Measurements from ENCODE around the gene ADAM20. TPM values are rescaled to one million over a fixed set of nuclear protein-coding genes. Genes with fewer than 3 reads are reported as not detected.
"Not testable (repeated sequence)": the region's sequence is repeated elsewhere in the genome, so short reads cannot be mapped to it uniquely, and the experiment has no call there.

The ADAM20 gene
- total and polyA plus RNA-seq, 2 donors = 2.7 TPM; not detected in 1

- no peaks in the 10 kb centered on the region for H3K4me1 ChIP-seq (ENCODE audit: insufficient read depth)
- 63% methylated on average over 4 of the region's 4 CpGs for WGBS
- no peak overlapping the region for H3K4me3 ChIP-seq (ENCODE audit: low read depth, low read length)
- no peaks in the 10 kb centered on the region for H3K36me3 ChIP-seq (ENCODE audit: insufficient read depth)
- DNase-seq (ENCODE audit: extremely low spot score) = no peak
- H3K27ac ChIP-seq (ENCODE audit: low read depth) = no peak overlapping the region
Observed at GRCh38 chr14:70514168-70515069, 20.4 kb downstream of the ADAM20 start.

- Histone ChIP-seq H3K4me1 (ENCODE audit: insufficient read depth) (no peaks in the 10 kb centered on the region), H3K36me3 (ENCODE audit: insufficient read depth) (no peaks in the 10 kb centered on the region), H3K27ac (ENCODE audit: low read depth) (no peak overlapping the region), H3K4me3 (ENCODE audit: low read depth, low read length) (no peak overlapping the region)
- no peak for DNase-seq (ENCODE audit: extremely low spot score)
Observed at GRCh38 chr14:70498191-70498590, 36.6 kb downstream of the ADAM20 start.

GRCh38 chr14:70489579-70490200 lies 45.1 kb downstream of the ADAM20 start:
- DNase-seq (ENCODE audit: extremely low spot score) = no peak
- no peak overlapping the region for H3K4me3 ChIP-seq (ENCODE audit: low read depth, low read length)
- 67% methylated on average over 3 of the region's 3 CpGs for WGBS
- no peaks in the 10 kb centered on the region for H3K4me1 ChIP-seq (ENCODE audit: insufficient read depth)
- H3K27ac ChIP-seq (ENCODE audit: low read depth) = no peak overlapping the region
- peaks cover 2% of the 10 kb centered on the region for H3K36me3 ChIP-seq (ENCODE audit: insufficient read depth)

GRCh38 chr14:70477356-70478105 lies 57.3 kb downstream of the ADAM20 start:
- H3K4me3 ChIP-seq (ENCODE audit: low read depth, low read length); H3K36me3 ChIP-seq (ENCODE audit: insufficient read depth); DNase-seq (ENCODE audit: extremely low spot score); H3K4me1 ChIP-seq (ENCODE audit: insufficient read depth); H3K27ac ChIP-seq (ENCODE audit: low read depth): not testable (repeated sequence)
- WGBS = 96% methylated on average over 57 of the region's 57 CpGs

GRCh38 chr14:70475459-70475858 lies 59.3 kb downstream of the ADAM20 start:
- WGBS = 85% methylated on average over 13 of the region's 13 CpGs

GRCh38 chr14:70473825-70474224 lies 61.0 kb downstream of the ADAM20 start:
- Histone ChIP-seq H3K27ac (ENCODE audit: low read depth) (no peak overlapping the region), H3K36me3 (ENCODE audit: insufficient read depth) (no peaks in the 10 kb centered on the region), H3K4me3 (ENCODE audit: low read depth, low read length) (no peak overlapping the region), H3K4me1 (ENCODE audit: insufficient read depth) (no peaks in the 10 kb centered on the region)
- DNase-seq (ENCODE audit: extremely low spot score) = no peak
- WGBS = 85% methylated on average over 2 of the region's 2 CpGs

More at GRCh38 chr14:70475459-70475858, 59.3 kb downstream of the ADAM20 start:
- H3K4me1 ChIP-seq (ENCODE audit: insufficient read depth); H3K4me3 ChIP-seq (ENCODE audit: low read depth, low read length); DNase-seq (ENCODE audit: extremely low spot score); H3K27ac ChIP-seq (ENCODE audit: low read depth); H3K36me3 ChIP-seq (ENCODE audit: insufficient read depth): not testable (repeated sequence)

Small RNA genes within 50 kb of the gene (small RNA-seq; reads per million reads assigned to genes)
- not detected for gene RNU6-659P

Other genes with a start within 250 kb of the ADAM20 start
- gene COX16, start 175.3 kb downstream of the ADAM20 start, total RNA-seq = 35.4 TPM
- 28.3 TPM for gene COX16, start 175.3 kb downstream of the ADAM20 start, polyA plus RNA-seq
- gene SYNJ2BP, start 117.9 kb downstream of the ADAM20 start, total RNA-seq = 45.9 TPM
- 18.3 TPM for gene SYNJ2BP, start 117.9 kb downstream of the ADAM20 start, polyA plus RNA-seq
- gene ADAM21, start 82.8 kb downstream of the ADAM20 start, total RNA-seq = not detected
- gene ADAM21, start 82.8 kb downstream of the ADAM20 start, polyA plus RNA-seq = 0.08 TPM
- 69.3 TPM for gene MED6, start 65.7 kb upstream of the ADAM20 start, total RNA-seq
- 19.7 TPM for gene MED6, start 65.7 kb upstream of the ADAM20 start, polyA plus RNA-seq
- 1.7 TPM for gene TTC9, start 106.9 kb upstream of the ADAM20 start, total RNA-seq
- 0.96 TPM for gene TTC9, start 106.9 kb upstream of the ADAM20 start, polyA plus RNA-seq